Brain pericyte (primary cell): Measurements from ENCODE around the gene VWA7.
A peak's percentile ranks its signal among the peaks of the same experiment; 100 is the strongest.
"Not testable (repeated sequence)": the region's sequence is repeated elsewhere in the genome, so short reads cannot be mapped to it uniquely, and the experiment has no call there.

Source experiments
- DNase-seq: peaks from one replicate; pipeline ENCODE4 v3.0.0-alpha.2; 2012; ENCODE audit warnings: low read depth, low spot score

Gene VWA7

DNA sequence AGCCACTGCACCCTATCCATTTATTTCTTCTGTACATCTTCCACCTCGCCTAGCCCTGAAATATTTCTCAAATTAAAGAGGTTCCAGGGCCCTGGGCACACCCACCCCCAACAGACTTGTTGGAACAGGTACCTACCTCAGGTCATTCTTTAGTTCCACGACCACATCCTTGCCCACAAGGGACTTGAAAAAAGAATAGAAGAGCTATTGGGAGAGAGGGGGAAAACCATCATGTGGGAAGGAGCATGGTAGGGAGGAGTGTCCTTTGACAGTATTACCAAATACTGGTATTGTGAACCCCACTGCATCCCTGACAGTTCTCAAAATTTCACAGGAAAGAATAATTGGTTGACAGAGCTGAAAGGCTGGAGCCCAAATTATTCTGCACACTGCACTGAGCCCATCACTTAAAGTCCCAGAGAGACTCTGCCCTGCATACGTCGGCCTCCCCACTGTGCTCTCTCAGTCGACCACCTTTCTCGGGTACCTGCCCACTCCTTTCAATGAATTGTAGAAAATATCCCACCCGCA, 28.9 kb upstream of the VWA7 start:
- no peak for DNase-seq

DNA sequence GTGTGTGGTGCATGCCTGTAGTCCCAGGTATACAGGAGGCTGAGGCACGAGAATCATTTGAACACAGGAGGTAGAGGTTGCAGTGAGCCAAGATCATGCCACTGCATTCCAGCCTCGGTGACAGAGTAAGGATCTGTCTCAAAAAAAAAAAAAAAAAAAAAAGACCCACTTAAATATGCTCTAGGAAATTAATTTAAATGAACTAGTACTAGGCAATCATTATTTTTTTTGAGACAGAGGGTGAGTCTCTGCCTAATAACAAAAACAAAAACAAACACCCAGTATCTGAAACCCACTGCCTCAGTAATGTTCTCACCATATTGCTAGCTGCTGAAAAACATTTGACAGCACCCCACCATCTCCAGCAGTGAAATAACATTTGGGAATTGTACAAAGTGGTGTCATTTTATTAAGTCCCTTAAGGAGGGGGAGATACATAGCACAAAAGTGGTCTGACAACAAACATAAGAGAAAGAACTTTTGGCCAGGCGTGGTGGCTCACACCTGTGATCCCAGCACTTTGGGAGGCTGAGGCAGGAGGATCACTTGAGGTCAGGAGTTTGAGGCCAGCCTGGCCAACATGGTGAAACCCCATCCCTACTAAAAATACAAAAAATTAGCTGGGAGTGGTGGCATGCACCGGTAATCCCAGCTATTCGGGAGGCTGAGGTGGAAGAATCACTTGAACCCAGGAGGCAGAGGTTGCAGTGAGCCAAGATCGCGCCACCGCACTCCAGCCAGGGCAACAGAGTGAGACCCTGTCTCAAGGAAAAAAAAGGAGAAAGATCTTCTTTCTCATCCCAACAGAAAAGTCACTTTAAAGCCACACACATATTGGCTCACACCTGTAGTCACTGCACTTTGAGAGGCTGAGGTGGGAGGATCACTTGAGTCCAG, 24.2 kb upstream of the VWA7 start:
- DNase-seq: not testable (repeated sequence)

DNA sequence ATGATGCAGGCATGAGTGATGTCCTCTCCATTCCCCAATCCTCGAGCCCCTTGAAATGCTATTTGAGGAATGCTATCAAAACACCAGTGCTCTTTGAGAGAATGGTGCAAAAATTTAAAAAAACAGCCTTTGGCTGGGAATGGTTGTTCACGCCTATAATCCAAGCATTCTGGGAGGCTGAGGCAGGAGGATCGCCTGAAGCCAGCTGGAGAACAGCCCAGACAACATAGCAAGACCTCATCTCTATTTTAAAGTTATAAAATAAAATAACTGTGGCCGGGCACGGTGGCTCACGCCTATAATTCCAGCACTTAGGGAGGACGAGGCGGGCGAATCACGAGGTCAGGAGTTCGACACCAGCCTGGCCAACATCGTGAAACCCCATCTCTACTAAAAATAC, 22.7 kb upstream of the VWA7 start:
- DNase-seq: no peak

DNA sequence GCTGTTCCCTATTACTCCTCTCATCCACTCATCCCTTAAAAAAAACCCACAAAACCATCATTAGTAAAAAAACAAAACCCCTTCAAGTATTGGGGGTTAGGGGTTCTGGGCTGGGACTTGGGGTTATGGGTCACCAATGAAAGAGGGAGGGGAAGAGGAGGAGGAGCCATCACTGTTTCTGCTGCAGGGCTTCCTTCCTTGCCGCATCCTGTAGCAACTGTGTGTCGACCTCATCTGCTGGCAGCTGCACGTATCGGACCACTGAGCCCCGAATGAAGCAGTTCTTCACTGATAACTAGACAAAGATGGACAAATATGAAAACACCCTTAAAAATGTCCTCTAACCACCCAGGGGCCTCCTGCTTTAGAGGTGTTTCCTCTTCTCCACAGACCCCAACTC, 20.5 kb upstream of the VWA7 start:
- no peak for DNase-seq

DNA sequence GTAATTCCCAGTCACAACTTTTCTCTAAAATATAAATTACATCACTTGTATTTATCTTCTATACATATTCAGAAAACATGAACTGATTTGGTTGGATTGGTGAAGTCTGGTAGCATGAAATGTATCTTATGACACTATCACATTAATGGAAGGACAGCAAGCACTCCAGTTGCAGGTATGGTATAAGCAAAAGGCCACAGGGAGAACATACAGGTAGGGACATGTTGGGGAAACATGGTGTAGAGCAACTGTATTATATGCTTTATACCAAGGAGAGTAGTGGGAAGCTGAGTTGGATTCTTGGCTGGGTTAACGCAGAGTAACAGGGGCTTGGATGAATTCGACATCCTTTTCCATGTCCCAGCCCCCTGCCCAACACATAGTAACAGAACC, 19.9 kb upstream of the VWA7 start:
- DNase-seq: no peak

DNA sequence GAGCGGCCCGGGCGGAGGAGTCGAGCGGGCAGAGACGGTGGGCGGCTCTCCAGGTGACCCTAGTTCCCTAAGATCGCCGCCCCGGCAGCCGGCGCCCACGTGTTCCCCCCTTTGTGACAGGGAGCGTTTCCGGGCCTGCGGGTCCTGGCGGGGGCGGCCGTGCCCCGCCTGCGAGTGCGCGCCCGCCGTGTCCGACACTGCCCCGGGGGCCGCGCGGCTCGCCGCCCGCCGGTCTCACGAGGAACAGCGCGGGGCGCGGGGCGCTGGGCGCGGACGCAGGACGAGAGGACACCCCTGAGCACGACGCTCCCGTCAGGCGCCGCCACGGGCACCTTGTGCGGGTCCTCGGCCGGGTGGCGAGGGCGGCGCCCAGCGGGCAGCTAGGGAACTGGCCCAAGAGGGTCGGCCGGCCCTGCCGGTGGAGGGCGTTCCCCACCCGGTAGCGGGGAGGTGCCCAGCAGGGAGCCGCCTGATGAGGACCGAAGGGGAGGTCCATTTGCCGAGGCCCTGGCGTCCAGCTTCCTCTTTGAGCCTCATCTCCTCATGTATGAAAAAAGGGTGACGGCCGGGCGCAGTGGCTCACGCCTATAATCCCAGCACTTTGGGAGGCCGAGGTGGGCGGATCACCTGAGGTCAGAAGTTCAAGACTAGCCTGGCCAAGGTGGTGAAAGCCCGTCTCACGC, 18.6 kb upstream of the VWA7 start, which contains the start of gene VARS1:
TSS of gene VARS1 (minus strand) at position 137 of the 683 bp plus-strand sequence. CDS start 535 bp downstream, outside the sequence.
- peak; percentile 65 for DNase-seq

DNA sequence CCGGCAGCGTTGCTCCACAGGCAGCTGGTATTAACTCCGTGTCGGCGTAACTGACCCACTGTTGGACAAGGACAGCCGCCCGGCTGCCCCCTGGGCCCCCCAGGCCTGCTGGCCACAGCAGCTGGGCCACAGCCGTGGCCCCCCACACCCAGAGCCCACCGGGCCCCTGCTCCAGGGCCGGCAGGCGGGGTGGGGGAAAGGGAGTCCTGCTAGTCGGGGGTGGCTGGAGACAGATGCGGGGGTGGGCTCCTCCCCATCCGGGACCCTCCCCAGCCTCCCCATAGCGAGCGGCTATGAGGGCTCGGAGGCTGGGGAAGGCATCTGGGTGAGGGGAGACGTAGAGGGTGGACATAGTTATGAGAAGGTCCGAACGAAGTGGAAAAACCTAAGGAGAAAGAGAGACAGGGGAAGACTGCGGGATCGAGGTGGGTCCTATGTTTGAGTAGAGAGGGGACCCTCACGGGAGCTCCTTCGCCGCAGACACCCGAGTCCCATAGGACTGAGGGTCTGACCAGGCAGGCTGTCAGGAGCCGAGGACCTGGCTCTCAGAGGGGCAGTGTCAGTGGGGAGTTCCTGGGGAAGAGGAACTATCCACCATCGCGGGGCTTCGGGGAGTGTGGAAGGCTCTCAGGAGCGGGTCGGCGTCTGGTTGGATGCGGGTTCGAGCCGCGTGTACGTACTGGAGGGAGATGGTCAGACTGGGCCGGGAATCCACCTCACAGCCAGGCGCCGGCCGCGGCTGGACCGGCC, 17.9 kb upstream of the VWA7 start:
- no peak for DNase-seq

DNA sequence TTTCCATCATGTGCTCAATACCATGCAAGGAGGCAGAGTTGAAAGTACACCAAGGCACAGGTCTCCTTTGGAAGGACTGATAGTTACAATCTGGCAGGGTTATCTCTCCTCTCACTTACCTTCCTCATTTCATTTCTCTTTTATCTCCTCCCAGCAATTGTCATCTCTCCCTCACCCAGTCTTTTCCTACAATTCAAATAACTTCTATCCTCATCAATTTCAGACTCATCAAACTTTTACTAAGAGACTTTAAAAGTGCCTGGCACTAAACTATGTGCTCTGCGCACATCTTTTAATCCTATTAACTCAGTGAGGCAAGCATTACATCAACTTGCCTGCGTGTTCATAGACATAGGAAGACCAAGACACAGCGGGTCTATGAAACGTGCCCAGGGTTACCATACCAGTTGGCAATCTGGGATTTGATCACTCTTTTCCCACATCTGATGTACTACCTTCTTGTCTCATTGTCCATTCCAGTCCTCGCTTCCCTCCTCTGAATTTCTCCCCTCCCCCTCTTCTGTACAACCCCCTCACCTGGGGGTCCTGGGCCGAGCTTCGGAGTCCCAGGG, 17.3 kb upstream of the VWA7 start:
- no peak for DNase-seq

DNA sequence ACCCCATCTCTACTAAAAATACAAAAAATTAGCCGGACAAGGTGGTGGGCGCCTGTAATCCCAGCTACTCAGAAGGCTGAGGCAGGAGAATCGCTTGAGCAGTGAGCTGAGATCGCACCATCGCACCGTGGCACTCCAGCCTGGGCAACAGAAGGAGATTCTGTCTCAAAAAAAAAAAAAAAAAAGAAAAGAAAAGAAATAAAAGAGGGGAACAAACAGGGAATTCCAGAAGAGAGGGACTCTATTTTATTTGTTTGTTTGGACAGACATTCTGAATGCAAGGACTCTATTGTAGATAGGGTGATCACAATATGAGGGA, 16.8 kb upstream of the VWA7 start:
- DNase-seq: not testable (repeated sequence)

DNA sequence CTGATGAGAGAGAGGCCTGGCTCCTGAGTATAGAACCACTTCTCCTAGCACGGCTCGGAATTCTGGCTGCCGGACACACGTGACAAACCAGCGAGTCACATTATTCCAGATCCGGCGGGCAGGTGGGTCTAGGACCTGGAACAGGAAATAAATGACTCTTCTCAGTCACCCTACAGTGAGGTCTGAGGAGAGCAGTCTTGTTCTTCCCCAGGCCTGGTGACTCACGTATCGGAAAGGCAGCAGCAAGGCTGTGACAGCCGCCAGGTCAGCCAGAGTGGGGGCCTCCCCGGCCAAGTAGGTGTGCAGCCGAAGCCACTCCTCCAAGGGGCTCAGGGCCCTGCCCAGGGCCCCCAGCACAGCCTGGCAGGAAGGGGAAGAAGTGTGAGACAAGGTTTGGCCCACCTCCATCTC, 15.6 kb upstream of the VWA7 start:
- DNase-seq: no peak

DNA sequence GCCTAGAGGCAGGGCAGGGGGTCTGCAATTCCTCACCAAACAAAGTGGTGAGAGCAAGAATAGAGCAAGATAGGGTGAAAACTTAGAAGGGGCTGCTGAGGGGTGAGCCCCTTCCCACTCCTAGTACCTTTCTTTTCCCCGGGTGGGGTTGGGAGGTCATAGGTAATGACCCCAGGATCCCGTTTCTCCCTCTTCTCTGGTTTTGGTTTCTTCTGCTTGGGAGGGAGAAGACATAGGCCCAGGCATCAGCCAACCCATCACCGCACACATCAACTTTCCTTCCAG, 14.9 kb upstream of the VWA7 start:
- DNase-seq: no peak

DNA sequence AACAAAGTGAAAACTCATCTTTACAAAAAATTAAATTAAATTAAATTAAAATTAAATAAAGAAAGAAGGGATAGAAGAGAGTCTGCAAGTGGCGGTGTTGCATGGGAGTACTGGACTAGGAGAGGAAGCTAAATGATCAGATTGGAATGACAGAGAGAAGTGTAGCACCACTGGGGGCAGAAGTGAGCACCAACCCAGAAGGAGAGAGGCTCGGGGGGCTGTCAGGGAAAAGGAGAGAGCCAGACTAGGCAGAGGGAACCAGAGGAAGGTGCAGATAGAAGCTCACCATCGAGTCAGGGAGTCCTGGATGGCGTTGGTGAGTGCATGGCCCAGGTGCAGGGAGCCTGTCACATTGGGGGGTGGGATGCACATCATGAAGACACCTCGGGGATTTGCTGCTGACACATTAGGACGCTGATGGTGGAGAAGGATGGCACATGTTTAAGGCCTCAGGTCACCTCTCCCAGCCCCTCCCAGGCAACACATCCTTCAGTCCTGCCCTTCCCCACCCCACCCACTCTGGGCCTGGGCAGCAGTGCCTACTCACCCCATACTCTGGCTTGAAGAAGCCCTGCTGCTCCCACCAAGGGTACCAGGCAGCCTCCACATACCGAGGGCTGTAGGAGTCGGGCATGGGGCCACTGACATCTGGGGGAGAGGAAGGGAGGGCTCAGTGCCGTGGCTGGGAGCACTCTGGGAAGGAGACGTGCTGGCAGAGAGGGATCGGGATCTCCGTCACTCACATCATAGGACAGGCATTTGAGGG, 14.4 kb upstream of the VWA7 start:
- no peak for DNase-seq

DNA sequence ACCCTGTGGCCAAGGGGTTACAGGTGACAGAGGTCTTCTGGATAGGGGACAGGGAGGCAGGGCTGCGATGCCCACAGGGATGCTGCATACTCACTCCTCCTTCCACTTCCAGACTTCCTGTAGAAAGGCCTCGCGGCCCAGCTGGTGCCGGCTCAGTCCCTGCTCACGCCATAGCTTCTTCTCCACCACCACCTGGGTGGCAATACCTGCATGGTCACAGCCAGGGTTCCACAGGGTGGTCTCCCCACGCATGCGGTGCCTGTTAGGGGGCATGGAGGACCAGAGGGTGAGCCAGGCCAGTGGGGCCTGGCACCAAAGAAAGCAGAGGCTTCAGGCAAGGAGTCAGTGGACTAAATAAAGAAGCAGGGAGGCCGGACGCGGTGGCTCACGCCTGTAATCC, 8.3 kb upstream of the VWA7 start:
- DNase-seq: no peak

DNA sequence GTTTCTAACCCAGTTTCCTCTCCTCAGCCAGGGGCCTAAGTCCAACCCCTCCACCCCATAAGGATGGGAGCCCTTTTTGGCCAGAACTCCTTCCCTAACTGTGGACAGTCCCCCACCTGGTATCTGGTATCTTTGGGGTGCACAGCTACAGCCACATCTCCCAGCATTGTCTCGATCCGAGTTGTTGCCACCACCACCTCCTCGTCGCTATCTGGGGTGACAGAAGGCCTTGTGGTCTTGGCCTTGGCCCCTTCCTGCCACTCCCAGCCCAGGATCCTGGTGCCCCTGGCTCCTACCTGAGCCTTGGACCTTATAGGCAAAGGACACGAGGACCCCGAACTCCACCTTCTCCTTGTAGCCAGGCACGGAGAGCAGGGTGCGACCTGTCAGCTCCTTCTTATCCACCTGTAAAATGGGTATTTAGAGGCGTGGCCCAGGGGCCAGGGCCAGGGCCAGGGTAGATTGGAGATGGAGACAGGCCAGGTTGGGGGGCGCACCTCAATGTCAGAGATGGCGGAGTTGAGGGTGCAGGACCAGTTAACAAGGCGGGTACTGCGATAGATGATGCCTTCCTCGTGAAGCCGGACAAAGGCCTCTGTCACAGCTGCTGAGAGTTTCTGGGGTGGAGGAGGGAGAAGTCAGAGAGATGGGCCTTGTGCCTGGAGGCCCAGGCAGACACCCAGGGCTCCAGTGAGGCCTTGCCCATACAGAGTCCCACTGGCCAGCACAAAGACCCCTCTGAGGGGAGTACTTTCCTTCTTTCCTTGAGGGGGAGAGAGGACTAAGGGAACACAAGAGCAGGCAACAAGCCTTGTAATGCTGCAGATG, 7.2 kb upstream of the VWA7 start:
- no peak for DNase-seq

DNA sequence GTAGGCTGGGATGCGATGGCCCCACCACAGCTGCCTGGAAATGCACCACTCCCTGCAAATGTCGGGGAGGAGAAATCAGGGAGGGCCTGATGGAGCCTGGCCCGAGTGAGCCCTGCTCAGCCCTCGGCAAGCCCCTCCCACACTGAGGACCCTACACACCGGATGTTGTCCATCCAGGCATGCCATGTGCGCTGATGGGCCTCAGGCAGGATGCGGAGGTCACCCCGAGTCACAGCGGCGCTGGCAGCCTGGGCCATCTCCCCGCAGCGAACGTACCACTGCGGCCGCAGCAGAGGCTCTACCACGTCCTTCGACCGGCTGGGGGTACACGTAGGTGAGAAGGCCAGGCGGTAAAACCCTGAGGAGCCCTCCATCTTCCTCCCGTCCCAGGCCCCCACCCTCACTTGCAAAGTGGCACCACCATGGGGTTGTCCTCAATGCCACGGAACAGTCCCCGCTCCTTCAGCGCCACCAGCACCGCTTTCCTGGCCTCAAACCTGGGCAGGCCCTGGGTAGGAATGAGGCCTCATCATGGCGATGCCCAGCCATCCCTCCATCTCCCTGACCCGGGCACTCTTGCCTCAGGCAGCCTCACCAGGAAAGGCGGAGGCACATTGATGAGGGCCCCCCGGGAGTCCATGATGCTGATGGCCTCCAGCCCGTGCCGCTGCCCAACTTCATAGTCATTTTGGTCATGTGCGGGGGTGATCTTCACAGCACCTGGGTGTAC, 5.2 kb upstream of the VWA7 start:
- DNase-seq: no peak

DNA sequence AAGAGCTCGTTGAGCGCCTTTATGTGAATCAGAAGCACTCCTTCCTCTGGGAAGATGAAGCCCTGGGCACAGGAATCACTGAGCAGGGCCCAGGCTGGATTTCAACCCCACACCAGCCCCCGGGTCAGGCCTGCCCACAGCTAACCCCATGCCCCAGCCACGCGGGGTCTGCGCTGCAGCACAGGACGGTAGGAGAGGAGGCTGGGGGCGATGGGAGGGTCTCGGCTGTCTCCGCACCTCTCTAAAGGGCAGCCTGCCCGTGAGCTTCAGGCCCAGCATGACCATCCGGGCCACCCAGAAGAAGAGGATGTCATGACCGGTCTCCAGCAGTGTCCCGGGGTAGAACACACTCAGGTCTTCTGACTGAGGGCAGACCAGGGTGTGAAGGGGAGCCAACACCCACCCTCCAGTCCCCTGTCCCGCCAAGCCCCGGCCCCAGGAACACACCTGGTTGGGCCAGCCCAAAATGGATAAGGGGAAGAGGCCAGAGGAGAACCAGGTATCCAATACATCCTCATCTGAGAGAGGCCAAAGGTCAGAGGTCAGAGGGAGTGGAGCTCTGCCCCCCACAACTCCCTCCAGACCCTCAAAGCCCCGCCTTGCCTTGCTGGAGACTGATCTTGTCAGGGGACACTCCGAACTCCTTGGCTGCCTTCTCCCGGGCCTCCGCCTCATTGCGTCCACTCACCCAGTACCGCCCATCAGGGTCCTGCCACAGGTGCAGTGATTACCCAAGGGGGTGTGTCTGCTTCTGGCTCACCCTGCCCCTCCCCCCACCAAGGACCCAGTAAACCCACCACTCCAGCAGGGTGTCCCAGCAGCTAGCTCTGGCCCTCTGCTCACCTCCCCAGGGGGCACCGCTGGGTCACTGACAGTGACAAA, 4.4 kb upstream of the VWA7 start:
- DNase-seq: no peak

DNA sequence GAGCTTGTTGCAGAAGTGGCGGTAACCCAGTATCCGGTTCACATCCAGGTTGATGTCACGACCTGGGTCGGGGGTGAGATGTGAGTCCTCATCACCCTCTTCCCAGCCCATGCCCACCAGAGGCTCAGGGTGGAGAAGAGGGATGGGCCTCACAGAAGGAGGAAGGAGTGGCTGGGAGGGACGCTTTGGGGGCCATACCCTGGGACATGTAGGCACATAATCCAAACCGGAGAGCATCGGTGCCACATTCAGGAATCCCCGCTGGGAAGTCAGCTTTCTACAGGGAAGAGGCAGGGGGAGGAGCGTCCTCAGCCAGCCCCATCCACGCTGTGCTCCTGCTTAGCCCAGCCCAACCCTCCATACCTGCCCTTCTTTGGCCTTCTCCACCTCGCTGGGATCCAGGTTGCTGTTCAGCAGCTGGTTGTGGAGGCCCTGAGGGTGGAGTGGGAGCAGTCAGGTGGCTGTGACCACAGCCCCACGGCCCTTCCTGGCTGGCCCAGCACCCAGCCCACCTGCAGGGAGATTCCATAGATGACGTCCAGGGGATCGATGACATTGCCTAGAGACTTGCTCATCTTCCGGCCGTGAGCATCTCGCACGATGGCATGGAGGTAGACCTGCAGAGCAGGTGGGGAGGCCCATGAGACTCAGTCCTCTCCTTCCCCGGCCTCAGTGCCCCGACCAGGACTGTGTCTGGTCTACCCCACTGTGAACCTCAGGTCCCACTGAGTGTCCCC, 3.5 kb upstream of the VWA7 start:
- no peak for DNase-seq

DNA sequence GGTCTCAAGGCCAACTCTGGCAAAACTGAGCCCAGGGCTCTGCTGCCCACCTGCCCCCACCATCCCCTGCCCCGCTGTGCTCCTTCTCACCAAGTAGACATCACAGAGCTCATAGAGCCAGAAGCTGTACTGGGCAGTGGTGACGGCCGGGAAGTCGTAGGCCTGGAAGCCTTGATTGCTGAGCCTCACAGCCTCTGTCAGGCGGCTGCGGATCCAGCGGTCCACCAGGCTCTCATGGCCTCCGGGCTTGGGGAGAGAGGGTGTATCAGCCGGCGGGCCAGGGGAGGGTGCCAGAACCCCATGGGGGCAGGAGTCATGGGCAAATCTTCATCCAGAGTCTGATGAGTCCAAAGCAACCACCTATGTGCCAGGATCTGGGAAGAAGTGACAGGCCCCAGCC, 2.8 kb upstream of the VWA7 start:
- DNase-seq: no peak
